Naive thymus-derived CD4-positive, alpha-beta T cell (primary cell): ENCODE measurements around the gene SH3GL3. TPM values are rescaled to one million over a fixed set of nuclear protein-coding genes. Genes with fewer than 3 reads are reported as not detected.

Experiments
- ATAC-seq: fragments of 150-1000 bp; cut with Tn5 transposase; 2 replicates; pipeline ENCODE4 v1.10.0; 2021; ENCODE audit warnings: mild to moderate bottlenecking, moderate library complexity
- CTCF ChIA-PET: fragments of 350-600 bp; sonication (Branson Sonifier 250); formaldehyde crosslinking; loops from one replicate; lab custom pipeline; 2021; ENCODE audit warnings: antibody characterized with exemption; lab: Charles Lee
- POLR2A ChIA-PET: fragments of 350-600 bp; sonication (Branson Sonifier 250); formaldehyde crosslinking; loops from one replicate; lab custom pipeline; 2021; ENCODE audit warnings: antibody characterized with exemption, inconsistent platforms; lab: Charles Lee
- DNase-seq, 9 donors: peaks; one replicate each; pipeline versions ENCODE4 v3.0.0 to v3.0.0-alpha.2; 2020 to 2022; ENCODE audit warnings: mixed read lengths in 1 of 9
- H3K27ac ChIP-seq: one replicate; pipeline ENCODE4 v1.7.0; 2013; ENCODE audit warnings: mild to moderate bottlenecking, low read depth, low read length, moderate library complexity
- H3K27me3 ChIP-seq, 2 donors: one replicate each; pipeline ENCODE4 v1.7.0; 2013; ENCODE audit warnings: low read length in 2 of 2, mild to moderate bottlenecking in 2 of 2, moderate library complexity in 2 of 2; ENCODE audit not compliant: control insufficient read depth in 2 of 2, insufficient read depth in 2 of 2
- H3K36me3 ChIP-seq, 3 experiments: 1 replicate in 2 of 3; 2 replicates in 1 of 3; pipeline ENCODE4 v1.7.0; 2013; ENCODE audit warnings: low read length in 3 of 3, mild to moderate bottlenecking in 3 of 3, moderate library complexity in 1 of 3; ENCODE audit not compliant: insufficient read depth in 3 of 3, control insufficient read depth in 2 of 3
- H3K4me1 ChIP-seq, 2 donors: one replicate each; pipeline ENCODE4 v1.7.0; 2013; ENCODE audit warnings: low read length in 2 of 2, mild to moderate bottlenecking in 2 of 2, moderate library complexity in 1 of 2; ENCODE audit not compliant: control insufficient read depth in 2 of 2, insufficient read depth in 2 of 2
- H3K4me3 ChIP-seq: 2 replicates; pipeline ENCODE4 v1.7.0; 2013; ENCODE audit warnings: mild to moderate bottlenecking, low read length
- H3K9me3 ChIP-seq, 3 experiments: 1 replicate in 2 of 3; 2 replicates in 1 of 3; pipeline ENCODE4 v1.7.0; 2013; ENCODE audit warnings: low read length in 3 of 3; ENCODE audit not compliant: control insufficient read depth in 2 of 3
- H3K27ac Mint-ChIP-seq, 9 donors: one replicate each; pipeline ENCODE4 v1.8.0; 2020 to 2022; ENCODE audit warnings: mixed read lengths in 9 of 9, mild to moderate bottlenecking in 8 of 9, moderate library complexity in 5 of 9, inconsistent platforms in 2 of 9
- H3K27me3 Mint-ChIP-seq, 5 donors: one replicate each; pipeline ENCODE4 v1.8.0; 2021 to 2022; ENCODE audit warnings: mixed read lengths in 5 of 5, mild to moderate bottlenecking in 1 of 5
- H3K36me3 Mint-ChIP-seq, 5 donors: one replicate each; pipeline ENCODE4 v1.8.0; 2020 to 2022; ENCODE audit warnings: mixed read lengths in 5 of 5, mild to moderate bottlenecking in 3 of 5, inconsistent platforms in 1 of 5
- H3K4me1 Mint-ChIP-seq, 7 donors: one replicate each; pipeline ENCODE4 v1.8.0; 2020 to 2022; ENCODE audit warnings: mixed read lengths in 7 of 7, mild to moderate bottlenecking in 3 of 7, inconsistent platforms in 1 of 7
- H3K4me3 Mint-ChIP-seq, 10 donors: one replicate each; pipeline ENCODE4 v1.8.0; 2020 to 2022; ENCODE audit warnings: mild to moderate bottlenecking in 10 of 10, mixed read lengths in 10 of 10, moderate library complexity in 6 of 10, inconsistent platforms in 2 of 10
- H3K9me3 Mint-ChIP-seq, 11 donors: one replicate each; pipeline ENCODE4 v1.8.0; 2020 to 2022; ENCODE audit warnings: mixed read lengths in 11 of 11, mild to moderate bottlenecking in 4 of 11, inconsistent platforms in 1 of 11, moderate library complexity in 1 of 11
- intact Hi-C, 2 donors: fragments of 100-400 bp; cut with micrococcal nuclease; formaldehyde crosslinking; loops; one replicate each; pipeline ENCODE4 v1.15.1; 2023
- polyA plus RNA-seq, 2 donors: library from polyadenylated mRNA; unstranded; fragments of 300-500 nt; fragmentation: Illumina TruSeq; gene quantifications; one replicate each; pipeline ENCODE4 v1.2.3, GENCODE V29; 2021
- total RNA-seq, 6 experiments: library from RNA in 5 of 6; stranded (reverse) in 5 of 6; gene quantifications; 1 replicate in 5 of 6; 2 replicates in 1 of 6; pipeline ENCODE4 v1.2.3 and lab custom pipeline; 2021 to 2026

The SH3GL3 gene
- total and polyA plus RNA-seq, 7 experiments from 2014 or later = not detected

- CTCF ChIA-PET = no interaction called here
- no peak for DNase-seq
- ATAC-seq = no peak
- POLR2A ChIA-PET = no interaction called here
- peaks cover 0 to 10% (median 0%) of the 10 kb centered on the region in 5 donors for H3K27me3 Mint-ChIP-seq
- H3K9me3 Mint-ChIP-seq = peaks cover 0 to 14% (median 3%) of the 10 kb centered on the region in 11 donors
- H3K4me3 Mint-ChIP-seq = no peak overlapping the region
- Histone ChIP-seq H3K4me3 (no peak overlapping the region), H3K36me3 (no peaks in the 10 kb centered on the region), H3K27me3 (no peaks in the 10 kb centered on the region), H3K27ac (no peak overlapping the region), H3K9me3 (no peaks in the 10 kb centered on the region), H3K4me1 (no peaks in the 10 kb centered on the region)
- no peak overlapping the region for H3K27ac Mint-ChIP-seq
- intact Hi-C loops = no loop called here
- peaks cover 0 to 6% (median 0%) of the 10 kb centered on the region in 5 donors for H3K36me3 Mint-ChIP-seq
- H3K4me1 Mint-ChIP-seq = no peaks in the 10 kb centered on the region
Measured at GRCh38 chr15:83631534-83631933, 184.4 kb downstream of the SH3GL3 start.

GRCh38 chr15:83643201-83643600 lies 196.1 kb downstream of the SH3GL3 start:
- Mint-ChIP-seq H3K27me3 (peaks cover 0 to 20% (median 13%) of the 10 kb centered on the region in 5 donors), H3K4me1 (no peaks in the 10 kb centered on the region), H3K27ac (no peak overlapping the region), H3K4me3 (no peak overlapping the region), H3K36me3 (peaks cover 0 to 14% (median 4%) of the 10 kb centered on the region in 5 donors), H3K9me3 (peaks cover 4 to 41% (median 16%) of the 10 kb centered on the region in 11 donors)
- H3K4me1 ChIP-seq = no peaks in the 10 kb centered on the region
- H3K9me3 ChIP-seq = no peaks in the 10 kb centered on the region
- intact Hi-C loops = no loop called here
- H3K27me3 ChIP-seq = no peaks in the 10 kb centered on the region
- CTCF ChIA-PET = no interaction called here
- no peaks in the 10 kb centered on the region for H3K36me3 ChIP-seq
- DNase-seq = no peak
- no peak for ATAC-seq
- POLR2A ChIA-PET = no interaction called here
- H3K4me3 ChIP-seq = no peak overlapping the region
- H3K27ac ChIP-seq = no peak overlapping the region

- Mint-ChIP-seq H3K9me3 (peaks cover 4 to 37% (median 16%) of the 10 kb centered on the region in 11 donors), H3K27ac (no peak overlapping the region), H3K4me1 (no peaks in the 10 kb centered on the region), H3K27me3 (peaks cover 0 to 18% (median 9%) of the 10 kb centered on the region in 5 donors), H3K4me3 (no peak overlapping the region), H3K36me3 (peaks cover 0 to 11% (median 4%) of the 10 kb centered on the region in 5 donors)
- POLR2A ChIA-PET = no interaction called here
- Histone ChIP-seq H3K4me3 (no peak overlapping the region), H3K36me3 (no peaks in the 10 kb centered on the region), H3K4me1 (no peaks in the 10 kb centered on the region), H3K27ac (no peak overlapping the region), H3K27me3 (no peaks in the 10 kb centered on the region), H3K9me3 (no peaks in the 10 kb centered on the region)
- no peak for DNase-seq
- CTCF ChIA-PET = interaction anchor here (0.7 kb wide), 1 partner anchor 1060 kb away, joined by 5 read pairs; no protein-coding TSS in a partner anchor
- no peak for ATAC-seq
- intact Hi-C loops = no loop called here
Measured at GRCh38 chr15:83644439-83644838, 197.3 kb downstream of the SH3GL3 start.

GRCh38 chr15:83650831-83651230 lies 203.7 kb downstream of the SH3GL3 start:
- Mint-ChIP-seq H3K27ac (no peak overlapping the region), H3K4me3 (no peak overlapping the region), H3K9me3 (peaks cover 0 to 8% (median 0%) of the 10 kb centered on the region in 11 donors), H3K27me3 (peaks cover 19 to 49% (median 30%) of the 10 kb centered on the region in 5 donors), H3K4me1 (no peaks in the 10 kb centered on the region), H3K36me3 (peaks cover 0 to 4% (median 0%) of the 10 kb centered on the region in 5 donors)
- Histone ChIP-seq H3K9me3 (no peaks in the 10 kb centered on the region), H3K4me3 (no peak overlapping the region), H3K27me3 (no peaks in the 10 kb centered on the region), H3K4me1 (no peaks in the 10 kb centered on the region), H3K27ac (no peak overlapping the region), H3K36me3 (no peaks in the 10 kb centered on the region)
- no peak for ATAC-seq
- DNase-seq = no peak
- ChIA-PET CTCF (no interaction called here), POLR2A (no interaction called here)
- intact Hi-C loops = no loop called here

- Mint-ChIP-seq H3K27me3 (peaks cover 19 to 56% (median 35%) of the 10 kb centered on the region in 5 donors), H3K9me3 (peaks cover 0 to 8% (median 0%) of the 10 kb centered on the region in 11 donors), H3K27ac (no peak overlapping the region), H3K4me3 (no peak overlapping the region), H3K4me1 (no peaks in the 10 kb centered on the region), H3K36me3 (peaks cover 0 to 4% (median 0%) of the 10 kb centered on the region in 5 donors)
- no peak overlapping the region for H3K4me3 ChIP-seq
- intact Hi-C loops = no loop called here
- no peaks in the 10 kb centered on the region for H3K4me1 ChIP-seq
- no peaks in the 10 kb centered on the region for H3K36me3 ChIP-seq
- ATAC-seq = no peak
- CTCF ChIA-PET = no interaction called here
- H3K27me3 ChIP-seq = no peaks in the 10 kb centered on the region
- no peaks in the 10 kb centered on the region for H3K9me3 ChIP-seq
- POLR2A ChIA-PET = no interaction called here
- no peak for DNase-seq
- H3K27ac ChIP-seq = no peak overlapping the region
Measured at GRCh38 chr15:83651541-83651940, 204.4 kb downstream of the SH3GL3 start.

GRCh38 chr15:83652626-83653204 lies 205.6 kb downstream of the SH3GL3 start:
- no peaks in the 10 kb centered on the region for H3K9me3 ChIP-seq

GRCh38 chr15:83653288-83653638 lies 206.1 kb downstream of the SH3GL3 start:
- POLR2A ChIA-PET = no interaction called here
- CTCF ChIA-PET = no interaction called here
- DNase-seq (no peak), ATAC-seq (no peak)
- Mint-ChIP-seq H3K4me1 (no peaks in the 10 kb centered on the region), H3K9me3 (peaks cover 0 to 8% (median 0%) of the 10 kb centered on the region in 11 donors), H3K27ac (no peak overlapping the region), H3K27me3 (peaks cover 19 to 68% (median 35%) of the 10 kb centered on the region in 5 donors), H3K36me3 (peaks cover 0 to 4% (median 0%) of the 10 kb centered on the region in 5 donors), H3K4me3 (no peak overlapping the region)
- Histone ChIP-seq H3K27me3 (no peaks in the 10 kb centered on the region), H3K4me3 (no peak overlapping the region), H3K4me1 (no peaks in the 10 kb centered on the region), H3K9me3 (no peaks in the 10 kb centered on the region), H3K36me3 (no peaks in the 10 kb centered on the region), H3K27ac (no peak overlapping the region)
- intact Hi-C loops = no loop called here

More at GRCh38 chr15:83652626-83653204, 205.6 kb downstream of the SH3GL3 start:
- peaks cover 19 to 65% (median 35%) of the 10 kb centered on the region in 5 donors for H3K27me3 Mint-ChIP-seq
- intact Hi-C loops = no loop called here
- H3K36me3 Mint-ChIP-seq = peaks cover 0 to 4% (median 0%) of the 10 kb centered on the region in 5 donors
- ChIA-PET CTCF (no interaction called here), POLR2A (no interaction called here)
- no peaks in the 10 kb centered on the region for H3K4me1 Mint-ChIP-seq
- Histone ChIP-seq H3K36me3 (no peaks in the 10 kb centered on the region), H3K4me3 (no peak overlapping the region), H3K27me3 (no peaks in the 10 kb centered on the region), H3K27ac (no peak overlapping the region), H3K4me1 (no peaks in the 10 kb centered on the region)
- no peak for ATAC-seq
- H3K27ac Mint-ChIP-seq = no peak overlapping the region
- no peak for DNase-seq
- H3K9me3 Mint-ChIP-seq = peaks cover 0 to 8% (median 0%) of the 10 kb centered on the region in 11 donors
- H3K4me3 Mint-ChIP-seq = no peak overlapping the region
